ENCODE results near the gene SENP6.
"Not testable (repeated sequence)": the region's sequence is repeated elsewhere in the genome, so short reads cannot be mapped to it uniquely, and the experiment has no call there.

The SENP6 gene

GRCh38 chr6:75601304-75602245 is at the start of gene SENP6:
Gene SENP6, plus strand, starts transcription at chr6:75601880. Its CDS starts 645 bp downstream, at chr6:75602525.
- peak; percentile 94 for DNase-seq

- no peak for DNase-seq
Observed at GRCh38 chr6:75556240-75556639, 45.4 kb upstream of the SENP6 start.

GRCh38 chr6:75557068-75557467 is 44.6 kb upstream of the SENP6 start:
- DNase-seq: no peak

- peak; percentile 68 for DNase-seq
Observed at GRCh38 chr6:75563032-75563431, 38.6 kb upstream of the SENP6 start.

GRCh38 chr6:75566137-75566767 is 35.4 kb upstream of the SENP6 start:
- DNase-seq: no peak

- DNase-seq: no peak
Observed at GRCh38 chr6:75568100-75568499, 33.6 kb upstream of the SENP6 start.

- no peak for DNase-seq
Observed at GRCh38 chr6:75568965-75569364, 32.7 kb upstream of the SENP6 start.

- not testable (repeated sequence) for DNase-seq
Observed at GRCh38 chr6:75570671-75571070, 31.0 kb upstream of the SENP6 start.

GRCh38 chr6:75572072-75572471 is 29.6 kb upstream of the SENP6 start:
- no peak for DNase-seq

GRCh38 chr6:75579951-75580350 is 21.7 kb upstream of the SENP6 start:
- DNase-seq: no peak

GRCh38 chr6:75581231-75581630 is 20.4 kb upstream of the SENP6 start:
- DNase-seq: no peak

GRCh38 chr6:75584552-75584951 is 17.1 kb upstream of the SENP6 start:
- not testable (repeated sequence) for DNase-seq

- no peak for DNase-seq
Observed at GRCh38 chr6:75588948-75589347, 12.7 kb upstream of the SENP6 start.

GRCh38 chr6:75590370-75590769 is 11.3 kb upstream of the SENP6 start:
- DNase-seq: no peak

GRCh38 chr6:75596380-75596779 is 5.3 kb upstream of the SENP6 start:
- DNase-seq: not testable (repeated sequence)

- DNase-seq: peak; percentile 44
Observed at GRCh38 chr6:75600768-75601167, 912 bp upstream of the SENP6 start.

GRCh38 chr6:75602246-75603105 is 796 bp downstream of the SENP6 start:
- DNase-seq: peak; percentile 62

GRCh38 chr6:75603106-75603420 is 1.4 kb downstream of the SENP6 start:
- DNase-seq: no peak

GRCh38 chr6:75604294-75604693 is 2.6 kb downstream of the SENP6 start:
- DNase-seq: peak; percentile 24

GRCh38 chr6:75605635-75606034 is 4.0 kb downstream of the SENP6 start:
- no peak for DNase-seq

GRCh38 chr6:75608304-75608703 is 6.6 kb downstream of the SENP6 start:
- no peak for DNase-seq

GRCh38 chr6:75608956-75609533 is 7.4 kb downstream of the SENP6 start:
- DNase-seq: peak; percentile 71
